Ovary (tissue), 9 donors: ENCODE measurements around the gene NEU2. TPM values are rescaled to one million over a fixed set of nuclear protein-coding genes. Genes with fewer than 3 reads are reported as not detected.

Experiments
- DNase-seq, 5 donors: peaks; one replicate each; pipeline ENCODE4 v3.0.0-alpha.2; 2019 to 2020
- H3K27ac ChIP-seq, 2 donors: fragments of 200-600 bp; one replicate each; pipeline versions ENCODE4 v1.5.1 to v1.8.0; 2019 to 2022
- H3K27me3 ChIP-seq: fragments of 200-600 bp; one replicate; pipeline ENCODE4 v1.8.0; 2022
- H3K36me3 ChIP-seq: fragments of 200-600 bp; sonication (generic); one replicate; pipeline ENCODE4 v1.5.1; 2019
- H3K4me1 ChIP-seq: one replicate; pipeline ENCODE4 v1.8.1; 2013; ENCODE audit warnings: mild to moderate bottlenecking, moderate library complexity; ENCODE audit not compliant: insufficient read depth
- H3K4me3 ChIP-seq: fragments of 200-600 bp; sonication (generic); one replicate; pipeline ENCODE4 v1.5.1; 2017
- H3K9me3 ChIP-seq, 2 donors: fragments of 200-600 bp in 1 of 2; sonication (generic) in 1 of 2; one replicate each; pipeline versions ENCODE4 v1.5.1 to v1.8.1; 2013 to 2019; ENCODE audit warnings: mild to moderate bottlenecking in 1 of 2, moderate library complexity in 1 of 2
- CTCF ChIP-seq, 3 donors: fragments of 450-650 bp in 2 of 3; fragments of 200-600 bp in 1 of 3; IDR thresholded peaks; one replicate each; pipeline versions ENCODE4 v1.5.1 to v1.8.0; 2016 to 2022; ENCODE audit warnings: antibody characterized with exemption in 3 of 3, mild to moderate bottlenecking in 1 of 3
- EP300 ChIP-seq: sonication (generic); formaldehyde crosslinking; IDR thresholded peaks from one replicate; pipeline ENCODE4 v1.6.1; 2017; ENCODE audit warnings: antibody characterized with exemption
- POLR2A ChIP-seq: fragments of 450-650 bp; IDR thresholded peaks from one replicate; pipeline ENCODE4 v1.6.1; 2017; ENCODE audit warnings: antibody characterized with exemption, mild to moderate bottlenecking, moderate library complexity
- WGBS, 3 donors: extraction: QIAGEN DNeasy Blood & Tissue Kit in 1 of 3; methylation state at CpG; one replicate each; pipeline versions ENCODE4 v1.1.5 to v1.1.7; 2013 to 2017; 5-methylcytosine and 5-hydroxymethylcytosine counted together
- intact Hi-C, 4 donors: fragments of 100-400 bp; cut with DNase I; formaldehyde crosslinking; loops; one replicate each; pipeline versions ENCODE4 v1.11.0 to v1.15.1; 2022 to 2023
- polyA plus RNA-seq, 2 donors: library from polyadenylated mRNA; stranded (reverse); fragments of 200-250 nt in 1 of 2; fragments of 350-450 nt in 1 of 2; fragmentation: Illumina TruSeq in 1 of 2; extraction: RNeasy Lipid Tissue Mini Kit (QIAGEN cat#74804) in 1 of 2; gene quantifications; one replicate each; pipeline ENCODE4 v1.2.3, GENCODE V29; 2013 to 2014
- total RNA-seq, 7 donors: library from RNA; depleted of rRNA in 2 of 7; stranded (reverse); fragments of >200 nt in 2 of 7; fragmentation: NEBNext Ultra II Directional in 3 of 7; extraction: Animal tissue kit (Norgen Biotek cat#: 25700) in 3 of 7; gene quantifications; one replicate each; pipeline versions ENCODE4 v1.1.0 to v1.2.4, GENCODE V29; 2016 to 2023
- donor health status: DM: no; HTN: no; CAD: no; lungs with moderate emphysema.
- donor health status: DM: no; HTN: no; CAD: no.
- donor health status: Bipolar disorder and iron deficiency.
- donor health status: DM: yes; HTN: yes; CAD: no.
- donor health status: DM: no; HTN: no; CAD: no.
- donor health status: DM: yes; HTN: yes; CAD: no.

The NEU2 gene
- total and polyA plus RNA-seq, 9 donors = not detected

- H3K9me3 ChIP-seq = no peaks in the 10 kb centered on the region
- 87 to 91% (median 88%) methylated on average over 13 of the region's 13 CpGs for WGBS, 3 donors
- no peaks in the 10 kb centered on the region for H3K4me1 ChIP-seq
- no peak overlapping the region for H3K27ac ChIP-seq
- H3K27me3 ChIP-seq = no peaks in the 10 kb centered on the region
- H3K36me3 ChIP-seq = no peaks in the 10 kb centered on the region
- no peak for DNase-seq
- intact Hi-C loops = no loop called here
- H3K4me3 ChIP-seq = no peak overlapping the region
- no peak for TF ChIP-seq EP300
- TF ChIP-seq CTCF (IDR thresholded peaks at IDR 0.05) = no peak
- no peak for TF ChIP-seq POLR2A
Observed at GRCh38 chr2:233081731-233082221, 49.3 kb downstream of the NEU2 start.

DNA sequence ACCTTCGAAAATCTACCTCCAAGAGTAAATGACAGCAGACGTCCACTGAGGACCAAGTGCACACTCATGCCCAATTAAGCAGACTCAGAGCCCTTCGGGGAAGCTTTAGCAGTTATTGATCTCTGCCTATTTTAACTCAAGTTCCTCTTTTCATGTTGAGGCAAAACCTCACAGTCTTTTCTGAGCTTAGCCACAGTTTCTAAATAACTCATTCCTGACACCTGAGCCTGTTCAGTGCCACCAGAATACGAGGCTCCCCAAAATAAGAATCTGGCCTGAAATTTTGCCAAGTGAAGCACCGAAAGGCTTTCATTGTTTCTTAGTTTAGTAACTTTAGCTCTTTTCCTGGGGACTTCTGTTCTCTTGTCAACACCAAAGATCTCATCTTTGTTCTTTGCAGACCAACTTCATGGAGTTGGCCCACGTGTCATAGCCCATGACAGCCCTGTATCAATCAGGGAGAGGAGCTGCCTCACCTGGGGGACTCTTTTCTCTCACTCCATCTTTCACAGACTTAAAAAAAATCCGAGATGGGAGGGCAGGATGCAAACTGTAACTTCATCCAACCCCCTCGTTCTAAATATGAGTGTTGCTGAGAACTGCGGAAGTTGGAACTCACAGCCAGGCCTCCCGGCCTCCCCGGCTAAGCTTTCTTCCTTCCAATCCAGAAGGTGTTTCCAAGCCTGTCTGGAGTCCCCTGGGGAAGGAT, 49.9 kb downstream of the NEU2 start:
- WGBS, 3 donors = 68 to 75% (median 69%) methylated on average over 11 of the region's 11 CpGs
- intact Hi-C loops = no loop called here
- H3K4me1 ChIP-seq = no peaks in the 10 kb centered on the region
- H3K36me3 ChIP-seq = no peaks in the 10 kb centered on the region
- TF ChIP-seq POLR2A (no peak), EP300 (no peak), CTCF (IDR thresholded peaks at IDR 0.05) (no peak)
- no peak for DNase-seq
- H3K27me3 ChIP-seq = no peaks in the 10 kb centered on the region
- H3K9me3 ChIP-seq = no peaks in the 10 kb centered on the region
- H3K27ac ChIP-seq = no peak overlapping the region
- H3K4me3 ChIP-seq = no peak overlapping the region

GRCh38 chr2:233082931-233083755, 50.7 kb downstream of the NEU2 start:
- intact Hi-C loops = no loop called here
- H3K36me3 ChIP-seq = no peaks in the 10 kb centered on the region
- no peaks in the 10 kb centered on the region for H3K27me3 ChIP-seq
- no peaks in the 10 kb centered on the region for H3K4me1 ChIP-seq
- no peak overlapping the region for H3K27ac ChIP-seq
- no peak overlapping the region for H3K4me3 ChIP-seq
- TF ChIP-seq CTCF (IDR thresholded peaks at IDR 0.05) (no peak), EP300 (no peak), POLR2A (no peak)
- H3K9me3 ChIP-seq = no peaks in the 10 kb centered on the region
- no peak for DNase-seq
- 62 to 67% (median 67%) methylated on average over 9 of the region's 9 CpGs for WGBS, 3 donors

GRCh38 chr2:233083782-233084181, 51.3 kb downstream of the NEU2 start:
- Histone ChIP-seq H3K4me1 (no peaks in the 10 kb centered on the region), H3K27ac (no peak overlapping the region), H3K9me3 (no peaks in the 10 kb centered on the region), H3K4me3 (no peak overlapping the region), H3K27me3 (no peaks in the 10 kb centered on the region), H3K36me3 (no peaks in the 10 kb centered on the region)
- intact Hi-C loops = no loop called here
- WGBS, 3 donors = 84 to 88% (median 86%) methylated on average over 8 of the region's 8 CpGs
- TF ChIP-seq EP300 (no peak), CTCF (IDR thresholded peaks at IDR 0.05) (no peak), POLR2A (no peak)
- DNase-seq = no peak
